Transverse colon (tissue), 4 donors: Measurements from ENCODE around the gene CHD2. TPM values are rescaled to one million over a fixed set of nuclear protein-coding genes. Genes with fewer than 3 reads are reported as not detected.
A peak's percentile ranks its signal among the peaks of the same experiment; 100 is the strongest.

ENCODE experiments used
- DNase-seq: peaks from one replicate; pipeline ENCODE4 v3.0.0-alpha.2; 2019
- H3K27ac ChIP-seq, 4 donors: fragments of 200-600 bp; sonication (generic); 2 replicates each; pipeline ENCODE4 v1.5.1; 2016 to 2018; ENCODE audit warnings: inconsistent platforms in 4 of 4
- H3K27me3 ChIP-seq: fragments of 200-600 bp; sonication (generic); 2 replicates; pipeline ENCODE4 v1.5.1; 2017; ENCODE audit warnings: inconsistent platforms
- H3K36me3 ChIP-seq, 4 donors: fragments of 200-600 bp; sonication (generic); 2 replicates each; pipeline ENCODE4 v1.5.1; 2017 to 2019; ENCODE audit warnings: inconsistent platforms in 4 of 4
- H3K4me1 ChIP-seq, 4 donors: fragments of 200-600 bp; sonication (generic); 2 replicates each; pipeline ENCODE4 v1.5.1; 2017 to 2020; ENCODE audit warnings: inconsistent platforms in 4 of 4
- H3K4me3 ChIP-seq, 4 donors: fragments of 200-600 bp; sonication (generic); 1 replicate in 1 of 4; 2 replicates in 3 of 4; pipeline versions ENCODE4 v1.5.1 to v1.6.1; 2017 to 2019; ENCODE audit warnings: inconsistent platforms in 4 of 4
- H3K9me3 ChIP-seq, 2 donors: fragments of 200-600 bp; sonication (generic); 2 replicates each; pipeline ENCODE4 v1.5.1; 2017 to 2019; ENCODE audit warnings: inconsistent platforms in 2 of 2
- CTCF ChIP-seq, 5 experiments: fragments of 200-600 bp in 3 of 5; fragments of 450-650 bp in 2 of 5; sonication (generic) in 3 of 5; IDR thresholded peaks; 1 replicate in 2 of 5; 2 replicates in 3 of 5; pipeline ENCODE4 v1.5.1; 2016 to 2017; ENCODE audit warnings: antibody characterized with exemption in 5 of 5, inconsistent platforms in 3 of 5, mild to moderate bottlenecking in 2 of 5, moderate library complexity in 1 of 5
- EP300 ChIP-seq: sonication (generic); formaldehyde crosslinking; IDR thresholded peaks from one replicate; pipeline ENCODE4 v1.6.1; 2017; ENCODE audit warnings: antibody characterized with exemption, low read depth
- POLR2A ChIP-seq: fragments of 450-650 bp; IDR thresholded peaks from one replicate; pipeline ENCODE4 v1.6.1; 2016; ENCODE audit warnings: antibody characterized with exemption, mild to moderate bottlenecking, moderate library complexity
- POLR2AphosphoS5 ChIP-seq, 3 donors: sonication (generic); formaldehyde crosslinking; IDR thresholded peaks; one replicate each; pipeline ENCODE4 v1.6.1; 2016; ENCODE audit warnings: antibody characterized with exemption in 3 of 3
- WGBS, 2 donors: methylation state at CpG; one replicate each; pipeline ENCODE4 v1.1.5; 2018; ENCODE audit warnings: low coverage in 1 of 2; 5-methylcytosine and 5-hydroxymethylcytosine counted together
- in situ Hi-C, 4 donors: fragments of 200-750 bp; cut with MboI; loops; one replicate each; pipeline versions ENCODE4 v1.15.0 to v1.15.1; 2017; ENCODE audit warnings: low sequenced_read_pairs in 3 of 4, low pct_ligation_motif_present in 1 of 4, low pct_unique_long_range_greater_than_20kb in 1 of 4
- intact Hi-C: fragments of 100-400 bp; cut with DNase I; formaldehyde crosslinking; loops from one replicate; pipeline ENCODE4 v1.15.1; 2023; ENCODE audit warnings: low total_unique reads
- total RNA-seq, 4 donors: library from RNA; depleted of rRNA; stranded (reverse); fragments of >200 nt; gene quantifications; one replicate each; pipeline ENCODE4 v1.1.0, GENCODE V29; 2016

CHD2 gene
- total RNA-seq, 4 donors from 2014 or later, result 90.5 to 190 (median 138) TPM

DNA sequence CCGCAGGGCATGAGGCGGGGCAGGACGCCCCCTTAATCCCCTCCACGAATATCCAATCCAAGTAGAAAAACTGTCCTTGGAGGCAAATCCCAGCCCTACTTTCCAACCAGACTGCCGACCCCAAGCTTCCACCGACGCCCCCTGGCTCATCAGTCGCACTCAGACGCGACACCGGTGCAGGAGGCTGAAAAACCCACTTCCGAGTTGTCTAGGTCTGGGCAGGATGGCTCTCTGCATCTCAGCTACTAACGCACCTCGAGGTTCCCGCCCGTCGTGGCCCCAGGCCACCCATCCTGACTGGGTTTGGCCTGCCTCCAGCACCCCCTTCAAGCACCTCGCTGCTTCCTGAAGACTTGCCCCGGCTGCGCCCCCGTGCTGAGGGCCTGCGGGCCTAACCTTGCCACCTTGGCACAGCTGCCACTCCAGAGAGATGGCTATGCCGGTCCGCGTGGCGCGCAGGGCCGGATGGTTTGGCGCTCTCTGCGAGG is 173.4 kb downstream of the CHD2 start:
- intact Hi-C loops (no loop called here), in situ Hi-C loops (no loop called here)
- Histone ChIP-seq H3K27ac (peak overlapping the region; percentile 76 to 96 (median 89)), H3K36me3 (no peaks in the 10 kb centered on the region), H3K9me3 (no peaks in the 10 kb centered on the region), H3K27me3 (peaks cover 66% of the 10 kb centered on the region), H3K4me3 (peak overlapping the region in 3 of 4 donors; percentile 42 to 65 (median 49)), H3K4me1 (peaks cover 0 to 27% (median under 1%) of the 10 kb centered on the region in 4 donors)
- WGBS, 2 donors, result 41% methylated on average over 30 of the region's 30 CpGs; no CpG with 5 or more reads in 1 of the 2 donors
- TF ChIP-seq EP300 (no peak), POLR2AphosphoS5 (IDR thresholded peaks at IDR 0.05) (no peak), CTCF (IDR thresholded peaks at IDR 0.05) (no peak), POLR2A (no peak)
- no peak for DNase-seq

DNA sequence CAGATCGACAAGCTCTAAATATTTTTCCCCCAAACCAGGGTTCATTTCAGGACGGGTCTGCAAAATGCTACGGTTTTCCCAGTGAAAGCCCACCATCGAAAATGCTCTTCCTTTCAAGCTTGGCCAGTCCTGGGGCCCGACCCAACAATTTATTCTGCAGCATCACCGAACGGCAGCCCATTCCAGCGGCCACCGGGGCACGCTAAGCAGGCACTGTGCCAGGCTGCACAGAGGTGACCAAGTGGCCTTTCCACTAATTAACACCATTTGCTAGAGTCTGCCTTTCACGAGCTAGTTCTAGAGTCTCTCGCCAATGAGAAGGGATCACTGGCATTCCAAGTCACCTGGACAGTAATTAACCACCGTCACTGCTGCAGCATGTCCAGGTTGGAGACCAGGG is 174.5 kb downstream of the CHD2 start:
- peaks cover 0 to 30% (median 0%) of the 10 kb centered on the region in 4 donors for H3K4me1 ChIP-seq
- H3K27ac ChIP-seq, result peak overlapping the region; percentile 76 to 96 (median 89)
- TF ChIP-seq POLR2A, result no peak
- no peak for TF ChIP-seq CTCF (IDR thresholded peaks at IDR 0.05)
- TF ChIP-seq EP300, result no peak
- TF ChIP-seq POLR2AphosphoS5 (IDR thresholded peaks at IDR 0.05), result no peak
- 77 to 81% methylated on average over 10 to 13 of the region's 13 CpGs for WGBS, 2 donors
- intact Hi-C loops (no loop called here), in situ Hi-C loops (no loop called here)
- H3K36me3 ChIP-seq, result no peaks in the 10 kb centered on the region
- no peak overlapping the region for H3K4me3 ChIP-seq
- DNase-seq, result no peak
- H3K9me3 ChIP-seq, result no peaks in the 10 kb centered on the region
- H3K27me3 ChIP-seq, result peaks cover 66% of the 10 kb centered on the region

DNA sequence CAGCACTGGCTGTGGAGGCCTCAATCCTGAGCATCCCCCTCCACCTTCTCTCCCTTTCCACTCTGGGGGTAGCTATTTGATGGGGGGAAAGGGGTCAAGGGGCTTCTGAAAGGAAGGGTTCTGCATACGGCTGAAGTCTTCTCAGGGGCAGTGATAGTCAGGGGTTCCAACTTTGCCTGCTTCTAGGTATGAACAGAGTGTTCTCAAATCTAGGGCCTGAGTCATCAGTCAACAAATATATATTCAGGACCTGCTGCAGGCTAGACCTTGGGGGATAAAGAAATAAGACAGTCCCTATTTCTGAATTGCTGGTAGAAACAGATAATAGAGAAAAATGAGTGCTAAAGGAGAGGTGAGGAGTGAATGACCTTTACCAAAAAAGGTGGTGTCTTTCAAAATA is 176.1 kb downstream of the CHD2 start:
- Histone ChIP-seq H3K9me3 (no peaks in the 10 kb centered on the region), H3K27me3 (peaks cover 58% of the 10 kb centered on the region), H3K36me3 (no peaks in the 10 kb centered on the region), H3K4me3 (no peak overlapping the region), H3K27ac (peak overlapping the region; percentile 53 to 96 (median 62)), H3K4me1 (peaks cover 0 to 44% (median 3%) of the 10 kb centered on the region in 4 donors)
- DNase-seq, result no peak
- intact Hi-C loops (no loop called here), in situ Hi-C loops (loop anchor here in 3 of 4 donors (25.0 kb wide), 1 partner anchor 911 kb away; no protein-coding TSS in a partner anchor)
- no peak for TF ChIP-seq POLR2AphosphoS5 (IDR thresholded peaks at IDR 0.05)
- TF ChIP-seq EP300, result no peak
- TF ChIP-seq CTCF (IDR thresholded peaks at IDR 0.05), result no peak
- no peak for TF ChIP-seq POLR2A
- WGBS, 2 donors, result 75% methylated on average over 1 of the region's 1 CpG; no CpG with 5 or more reads in 1 of the 2 donors

- DNase-seq, result no peak
- Histone ChIP-seq H3K27me3 (peaks cover 52% of the 10 kb centered on the region), H3K4me3 (no peak overlapping the region), H3K36me3 (no peaks in the 10 kb centered on the region), H3K4me1 (peaks cover 0 to 45% (median 4%) of the 10 kb centered on the region in 4 donors), H3K9me3 (no peaks in the 10 kb centered on the region), H3K27ac (peak overlapping the region; percentile 53 to 96 (median 62))
- WGBS, 2 donors, result 70 to 89% methylated on average over 3 to 5 of the region's 5 CpGs
- intact Hi-C loops, result no loop called here
- TF ChIP-seq POLR2AphosphoS5 (IDR thresholded peaks at IDR 0.05) (no peak), CTCF (IDR thresholded peaks at IDR 0.05) (no peak), POLR2A (no peak), EP300 (peak; percentile 23)
- in situ Hi-C loops, result loop anchor here in 3 of 4 donors (25.0 kb wide), 1 partner anchor 910 kb away; no protein-coding TSS in a partner anchor
These were observed 176.8 kb downstream of the CHD2 start for GRCh38 chr15:93076875-93077274.

Other genes starting within 250 kb of the CHD2 start
- 10 to 100 TPM; 15.4 to 75.2 (median 18.3) TPM for gene FAM174B, start 244.5 kb upstream of the CHD2 start, total RNA-seq
- gene RGMA, start 188.9 kb downstream of the CHD2 start, total RNA-seq, result 10 to 100 TPM in 2 of 4 donors, 1 to 10 TPM in 2; 8.6 to 53.3 (median 20.6) TPM